DOHH2 (cell line): ENCODE data around the gene ABCG1.

Experiments
- H3F3A ChIP-seq: fragments of 200-600 bp; sonication (generic), shearing (Covaris generic); 2 replicates; pipeline ENCODE4 v1.6.0; 2016; ENCODE audit warnings: antibody characterized with exemption, mild to moderate bottlenecking; ENCODE audit not compliant: control insufficient read depth, insufficient read depth
- H3K27ac ChIP-seq: fragments of 200-600 bp; sonication (generic); 2 replicates; pipeline ENCODE4 v1.5.1; 2014; ENCODE audit warnings: low read depth, mild to moderate bottlenecking, low read length, moderate library complexity
- H3K27me3 ChIP-seq: fragments of 200-600 bp; sonication (generic); 2 replicates; pipeline ENCODE4 v1.6.1; 2014; ENCODE audit warnings: mild to moderate bottlenecking, low read length, mixed read lengths; ENCODE audit not compliant: control insufficient read depth
- H3K36me3 ChIP-seq: fragments of 200-600 bp; sonication (generic); 2 replicates; pipeline ENCODE4 v1.6.1; 2014; ENCODE audit warnings: mild to moderate bottlenecking, low read length, moderate library complexity, mixed read lengths; ENCODE audit not compliant: control insufficient read depth
- H3K4me1 ChIP-seq: fragments of 200-600 bp; sonication (generic); 2 replicates; pipeline ENCODE4 v1.6.1; 2014; ENCODE audit warnings: mild to moderate bottlenecking, low read length, mixed read lengths; ENCODE audit not compliant: control insufficient read depth
- H3K4me2 ChIP-seq: fragments of 200-600 bp; sonication (generic); 2 replicates; pipeline ENCODE4 v1.6.0; 2014; ENCODE audit warnings: mild to moderate bottlenecking, low read length, moderate library complexity
- H3K4me3 ChIP-seq: fragments of 200-600 bp; sonication (generic); 2 replicates; pipeline ENCODE4 v1.5.1; 2014; ENCODE audit warnings: mild to moderate bottlenecking, low read length, mixed read lengths
- H3K79me2 ChIP-seq: fragments of 200-600 bp; sonication (generic); 2 replicates; pipeline ENCODE4 v1.6.1; 2014; ENCODE audit warnings: mild to moderate bottlenecking, low read length, mixed read lengths; ENCODE audit not compliant: control insufficient read depth
- H3K9me2 ChIP-seq: fragments of 200-600 bp; sonication (generic); replicated peaks from 2 replicates; pipeline ENCODE4 v1.6.1; 2014; ENCODE audit warnings: mild to moderate bottlenecking, low read length, mixed read lengths; ENCODE audit not compliant: control insufficient read depth
- H3K9me3 ChIP-seq: fragments of 200-600 bp; sonication (generic); 2 replicates; pipeline ENCODE4 v1.6.1; 2014; ENCODE audit warnings: antibody characterized with exemption, low read length, mixed read lengths; ENCODE audit not compliant: control insufficient read depth, insufficient read depth
- H4K20me1 ChIP-seq: fragments of 200-600 bp; sonication (generic); 2 replicates; pipeline ENCODE4 v1.6.0; 2014; ENCODE audit warnings: low read depth, mild to moderate bottlenecking, antibody characterized with exemption, low read length, moderate library complexity; ENCODE audit not compliant: control insufficient read depth, insufficient read depth
- EZH2phosphoT487 ChIP-seq: fragments of 200-600 bp; sonication (generic); IDR thresholded peaks from 2 replicates; pipeline ENCODE4 v1.6.1; 2017; ENCODE audit warnings: borderline replicate concordance, mild to moderate bottlenecking, antibody characterized with exemption, low read length, moderate library complexity, mixed read lengths
- TF ChIP-seq, protein P1 (sequence below): fragments of 200-600 bp; sonication (generic); IDR thresholded peaks from one replicate; pipeline ENCODE4 v1.5.1; 2014; ENCODE audit warnings: antibody characterized with exemption, mild to moderate bottlenecking, low read depth, low read length; ENCODE audit not compliant: poor library complexity, severe bottlenecking

ABCG1 gene

DNA sequence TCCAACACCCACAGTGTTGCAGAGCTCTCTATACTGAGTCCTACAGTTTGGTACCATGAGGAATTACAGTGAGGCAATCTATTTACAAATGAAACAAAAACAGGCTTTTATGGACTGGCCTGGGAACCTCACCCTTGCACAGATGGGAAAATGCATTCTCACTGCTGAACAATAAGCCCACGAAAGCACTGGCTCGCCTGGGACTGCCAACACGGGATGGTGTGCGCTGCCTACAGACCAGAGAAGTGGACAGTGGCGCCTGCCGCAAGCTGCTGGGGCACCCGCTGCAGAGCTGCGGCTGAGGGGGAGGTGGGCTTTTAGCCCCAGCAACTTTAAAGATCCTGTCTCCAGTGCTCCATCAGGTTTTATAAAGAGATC, 28.5 kb upstream of the ABCG1 start:
- no peak overlapping the region for H3K4me3 ChIP-seq
- no peaks in the 10 kb centered on the region for H3K9me3 ChIP-seq
- H4K20me1 ChIP-seq, result no peaks in the 10 kb centered on the region
- H3K4me2 ChIP-seq, result no peak overlapping the region
- H3K36me3 ChIP-seq, result peaks cover 11% of the 10 kb centered on the region
- H3K79me2 ChIP-seq, result no peaks in the 10 kb centered on the region
- H3K27me3 ChIP-seq, result no peaks in the 10 kb centered on the region
- peaks cover 19% of the 10 kb centered on the region for H3F3A ChIP-seq
- H3K27ac ChIP-seq, result no peak overlapping the region
- no peak for TF ChIP-seq EZH2phosphoT487
- TF ChIP-seq, protein P1, sequence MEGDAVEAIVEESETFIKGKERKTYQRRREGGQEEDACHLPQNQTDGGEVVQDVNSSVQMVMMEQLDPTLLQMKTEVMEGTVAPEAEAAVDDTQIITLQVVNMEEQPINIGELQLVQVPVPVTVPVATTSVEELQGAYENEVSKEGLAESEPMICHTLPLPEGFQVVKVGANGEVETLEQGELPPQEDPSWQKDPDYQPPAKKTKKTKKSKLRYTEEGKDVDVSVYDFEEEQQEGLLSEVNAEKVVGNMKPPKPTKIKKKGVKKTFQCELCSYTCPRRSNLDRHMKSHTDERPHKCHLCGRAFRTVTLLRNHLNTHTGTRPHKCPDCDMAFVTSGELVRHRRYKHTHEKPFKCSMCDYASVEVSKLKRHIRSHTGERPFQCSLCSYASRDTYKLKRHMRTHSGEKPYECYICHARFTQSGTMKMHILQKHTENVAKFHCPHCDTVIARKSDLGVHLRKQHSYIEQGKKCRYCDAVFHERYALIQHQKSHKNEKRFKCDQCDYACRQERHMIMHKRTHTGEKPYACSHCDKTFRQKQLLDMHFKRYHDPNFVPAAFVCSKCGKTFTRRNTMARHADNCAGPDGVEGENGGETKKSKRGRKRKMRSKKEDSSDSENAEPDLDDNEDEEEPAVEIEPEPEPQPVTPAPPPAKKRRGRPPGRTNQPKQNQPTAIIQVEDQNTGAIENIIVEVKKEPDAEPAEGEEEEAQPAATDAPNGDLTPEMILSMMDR, result no peak
- H3K4me1 ChIP-seq, result peaks cover 49% of the 10 kb centered on the region
- H3K9me2 ChIP-seq, result no peaks in the 10 kb centered on the region

DNA sequence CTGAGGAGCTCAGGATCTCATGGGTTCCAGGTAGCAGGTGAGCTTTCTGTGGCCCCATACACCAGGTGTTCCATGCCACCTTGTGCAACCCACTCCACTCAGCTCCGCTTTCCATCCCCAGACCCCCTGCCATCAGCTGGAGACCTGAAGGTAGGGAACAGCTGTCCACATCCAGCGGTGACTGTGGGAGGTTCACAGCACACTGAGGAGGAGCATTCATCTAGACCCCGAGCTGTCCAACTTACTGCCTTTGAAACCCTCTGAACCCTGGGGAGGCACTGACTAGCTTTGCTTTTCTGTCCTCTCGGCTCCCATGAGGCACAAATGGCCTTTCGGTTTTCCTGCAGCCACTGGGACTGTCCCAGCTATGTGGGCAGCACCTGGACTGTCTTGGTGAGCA, 27.9 kb upstream of the ABCG1 start:
- Histone ChIP-seq H3K9me3 (no peaks in the 10 kb centered on the region), H3K4me1 (peaks cover 53% of the 10 kb centered on the region), H3K36me3 (peaks cover 11% of the 10 kb centered on the region), H3K27me3 (no peaks in the 10 kb centered on the region), H3K27ac (no peak overlapping the region), H3K4me2 (no peak overlapping the region), H3K79me2 (no peaks in the 10 kb centered on the region), H4K20me1 (no peaks in the 10 kb centered on the region), H3K9me2 (no peaks in the 10 kb centered on the region), H3K4me3 (no peak overlapping the region), H3F3A (peaks cover 19% of the 10 kb centered on the region)
- TF ChIP-seq, protein P1, result no peak
- no peak for TF ChIP-seq EZH2phosphoT487

DNA sequence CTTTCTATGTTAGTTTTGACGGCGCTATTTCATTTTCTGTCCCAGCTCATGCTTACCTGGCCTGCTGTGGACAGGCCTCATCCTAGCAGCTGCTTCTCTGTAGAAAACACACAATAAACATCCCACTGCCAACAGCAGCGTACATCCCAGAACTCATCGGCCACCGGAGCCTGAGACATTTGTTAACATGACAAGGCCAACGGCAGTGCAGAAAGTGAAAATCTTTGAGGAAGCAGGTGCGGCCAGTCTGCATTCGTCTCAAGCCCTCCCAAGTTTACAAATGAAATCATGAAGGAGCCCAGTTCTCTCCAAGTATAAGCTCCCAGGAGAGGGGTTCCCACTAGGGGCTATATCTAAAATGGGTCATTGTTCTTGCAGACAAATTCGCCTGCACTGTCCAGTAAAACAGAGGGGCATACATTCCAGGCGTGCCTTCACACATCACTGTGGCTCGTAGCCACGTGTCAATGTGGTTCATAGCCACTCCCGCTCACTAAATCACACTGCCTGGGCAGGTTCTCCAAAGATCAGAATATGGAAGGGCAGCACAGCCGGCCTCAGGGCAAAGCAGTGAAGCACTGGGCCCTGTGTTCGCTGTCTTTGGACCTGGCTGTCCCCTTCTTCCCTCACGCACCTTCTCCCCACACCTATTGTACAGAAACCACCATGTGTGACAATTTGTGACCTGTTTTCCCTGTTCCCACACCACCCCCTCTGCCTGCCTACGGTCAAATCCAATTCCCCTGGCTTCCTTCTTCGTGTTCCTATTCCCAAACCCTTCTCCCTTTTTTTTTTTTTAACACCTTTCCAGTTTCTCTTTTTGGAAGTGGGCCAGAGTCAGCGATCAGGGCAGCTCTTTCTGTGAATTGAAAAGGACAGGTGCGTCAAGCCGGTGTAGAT, 27.0 kb upstream of the ABCG1 start:
- H3K4me2 ChIP-seq, result no peak overlapping the region
- peaks cover 46% of the 10 kb centered on the region for H3K4me1 ChIP-seq
- no peak overlapping the region for H3K4me3 ChIP-seq
- H3K27me3 ChIP-seq, result no peaks in the 10 kb centered on the region
- H3K27ac ChIP-seq, result no peak overlapping the region
- no peaks in the 10 kb centered on the region for H3K79me2 ChIP-seq
- no peaks in the 10 kb centered on the region for H3K9me3 ChIP-seq
- H3K9me2 ChIP-seq, result no peaks in the 10 kb centered on the region
- peaks cover 15% of the 10 kb centered on the region for H3F3A ChIP-seq
- no peaks in the 10 kb centered on the region for H4K20me1 ChIP-seq
- H3K36me3 ChIP-seq, result peaks cover 11% of the 10 kb centered on the region
- TF ChIP-seq EZH2phosphoT487, result no peak
- TF ChIP-seq, protein P1, result no peak
